GM10847 (cell line): ENCODE results near the gene KRT77.

Experiments
- POLR2A ChIP-seq: IDR thresholded peaks from 2 replicates; pipeline ENCODE4 v1.6.1; 2011; ENCODE audit not compliant: insufficient read length; ENCODE audit errors: extremely low read depth

The KRT77 gene

GRCh38 chr12:52677126-52677525, 26.2 kb downstream of the KRT77 start:
- TF ChIP-seq POLR2A = no peak

GRCh38 chr12:52676163-52676562, 27.2 kb downstream of the KRT77 start:
- TF ChIP-seq POLR2A = no peak

- TF ChIP-seq POLR2A = no peak
These were observed 28.0 kb downstream of the KRT77 start for GRCh38 chr12:52675301-52675701.

GRCh38 chr12:52674433-52674775, 28.9 kb downstream of the KRT77 start:
- TF ChIP-seq POLR2A = no peak

- TF ChIP-seq POLR2A = no peak
These were observed 29.5 kb downstream of the KRT77 start for GRCh38 chr12:52673713-52674432.

GRCh38 chr12:52673217-52673616, 30.1 kb downstream of the KRT77 start:
- no peak for TF ChIP-seq POLR2A

- TF ChIP-seq POLR2A = no peak
These were observed 30.9 kb downstream of the KRT77 start for GRCh38 chr12:52672321-52672933.

- no peak for TF ChIP-seq POLR2A
These were observed 32.4 kb downstream of the KRT77 start for GRCh38 chr12:52670961-52671360.

GRCh38 chr12:52670506-52670905, 32.8 kb downstream of the KRT77 start:
- no peak for TF ChIP-seq POLR2A

GRCh38 chr12:52669426-52669825, 33.9 kb downstream of the KRT77 start:
- no peak for TF ChIP-seq POLR2A

- TF ChIP-seq POLR2A = no peak
These were observed 35.4 kb downstream of the KRT77 start for GRCh38 chr12:52667931-52668330.

GRCh38 chr12:52667509-52667908, 35.8 kb downstream of the KRT77 start:
- no peak for TF ChIP-seq POLR2A

- TF ChIP-seq POLR2A = no peak
These were observed 36.9 kb downstream of the KRT77 start for GRCh38 chr12:52666471-52666870.

- TF ChIP-seq POLR2A = no peak
These were observed 39.9 kb downstream of the KRT77 start for GRCh38 chr12:52663420-52663819.

- no peak for TF ChIP-seq POLR2A
These were observed 40.5 kb downstream of the KRT77 start for GRCh38 chr12:52662918-52663229.

GRCh38 chr12:52662093-52662917, 41.0 kb downstream of the KRT77 start:
- no peak for TF ChIP-seq POLR2A
